HepG2 (cell line): ENCODE results near the gene LDLRAD4. TPM values are rescaled to one million over a fixed set of nuclear protein-coding genes. Genes with fewer than 3 reads are reported as not detected.

Experiments
- ATAC-seq: fragments of 200-7000 bp; cut with Tn5 transposase; 3 replicates; pipeline ENCODE4 v1.9.1; 2020; ENCODE audit warnings: mild to moderate bottlenecking, moderate library complexity
- BruUV-seq: library from RNA; stranded (reverse); fragments of 400-500 nt; replicated peaks from 2 replicates; lab custom pipeline; 2021; lab: Mats Ljungman, UMichigan
- CTCF ChIA-PET: fragments of 300-600 bp; formaldehyde crosslinking; extraction: SDS; loops from one replicate; lab custom pipeline; 2021; ENCODE audit warnings: low total read pairs, inconsistent platforms, low intra/inter-chr PET ratio; lab: Yijun Ruan, JAX
- POLR2A ChIA-PET: fragments of 350-600 bp; sonication (Branson Sonifier 250); formaldehyde crosslinking; loops from one replicate; lab custom pipeline; 2020; ENCODE audit warnings: antibody characterized with exemption, inconsistent platforms; lab: Yijun Ruan, JAX
- DNase-seq: peaks from one replicate; pipeline ENCODE4 v3.0.0-alpha.2; 2015; ENCODE audit warnings: low spot score
- FAIRE-seq: peaks from 3 replicates; lab custom pipeline; 2011; peaks lifted over from hg19 to GRCh38; lab: Jason Lieb, UNC
- H2AFZ ChIP-seq: one replicate; pipeline ENCODE4 v1.6.1; 2011; ENCODE audit warnings: low read length, inconsistent platforms
- H3K27ac ChIP-seq: fragments of 300-600 bp; 3 replicates; pipeline ENCODE4 v1.8.0; 2011; ENCODE audit warnings: mixed run types, mild to moderate bottlenecking, mixed read lengths, low read length, inconsistent platforms; ENCODE audit not compliant: insufficient read depth; ENCODE audit errors: extremely low read length
- H3K27me3 ChIP-seq, 2 experiments: fragments of 200-600 bp in 1 of 2; 2 replicates in 1 of 2; 3 replicates in 1 of 2; pipeline versions ENCODE4 v1.6.0 to v1.8.0; 2011; ENCODE audit warnings: low read length in 2 of 2, mild to moderate bottlenecking in 2 of 2, moderate library complexity in 2 of 2, inconsistent platforms in 1 of 2; ENCODE audit not compliant: insufficient read depth in 2 of 2, control insufficient read depth in 1 of 2
- H3K36me3 ChIP-seq, 2 experiments: fragments of 200-600 bp in 1 of 2; replicated peaks in 1 of 2; 2 replicates in 1 of 2; 3 replicates in 1 of 2; pipeline versions ENCODE4 v1.5.1 to v1.8.0; 2011; ENCODE audit warnings: low read length in 2 of 2, inconsistent platforms in 1 of 2; ENCODE audit not compliant: insufficient read depth in 2 of 2, control insufficient read depth in 1 of 2
- H3K4me1 ChIP-seq: 2 replicates; pipeline ENCODE4 v1.5.1; 2012; ENCODE audit warnings: low read length, inconsistent platforms; ENCODE audit not compliant: insufficient read depth
- H3K4me2 ChIP-seq: 2 replicates; pipeline ENCODE4 v1.6.0; 2011; ENCODE audit warnings: low read depth, low read length, inconsistent platforms
- H3K4me3 ChIP-seq, 3 experiments: fragments of 200-600 bp in 1 of 3; sonication (generic), shearing (Covaris generic) in 1 of 3; replicated peaks in 1 of 3; 2 replicates each; pipeline ENCODE4 v1.5.1; 2011 to 2016; ENCODE audit warnings: low read length in 3 of 3, inconsistent platforms in 2 of 3, low read depth in 2 of 3, mild to moderate bottlenecking in 2 of 3, control low read depth in 1 of 3, mixed read lengths in 1 of 3; ENCODE audit not compliant: insufficient read depth in 1 of 3
- H3K79me2 ChIP-seq: one replicate; pipeline ENCODE4 v1.6.1; 2011; ENCODE audit warnings: low read length, inconsistent platforms; ENCODE audit not compliant: insufficient read depth
- H3K9ac ChIP-seq: 2 replicates; pipeline ENCODE4 v1.6.0; 2011; ENCODE audit warnings: mild to moderate bottlenecking, low read depth, low read length, inconsistent platforms; ENCODE audit not compliant: insufficient read depth
- H3K9me3 ChIP-seq: 2 replicates; pipeline ENCODE4 v1.5.1; 2012; ENCODE audit warnings: mild to moderate bottlenecking, low read length
- H4K20me1 ChIP-seq: 2 replicates; pipeline ENCODE4 v1.6.0; 2011; ENCODE audit warnings: inconsistent platforms, mild to moderate bottlenecking, low read length, moderate library complexity; ENCODE audit not compliant: insufficient read depth
- BATF2 ChIP-seq: sonication (generic); formaldehyde crosslinking; IDR thresholded peaks from 2 replicates; pipeline ENCODE4 v1.8.0; 2022; ENCODE audit warnings: mild to moderate bottlenecking, missing genetic modification reagents, moderate library complexity
- HES4 ChIP-seq: sonication (generic); formaldehyde crosslinking; IDR thresholded peaks from 2 replicates; pipeline ENCODE4 v1.9.0; 2021; ENCODE audit warnings: mild to moderate bottlenecking, missing genetic modification reagents, borderline replicate concordance
- KDM5B ChIP-seq: sonication (generic); formaldehyde crosslinking; IDR thresholded peaks from 2 replicates; pipeline ENCODE4 v1.4.0; 2020; ENCODE audit warnings: missing genetic modification reagents, mild to moderate bottlenecking, borderline replicate concordance
- RFX3 ChIP-seq: IDR thresholded peaks from 2 replicates; pipeline ENCODE4 v1.6.1; 2016; ENCODE audit warnings: missing biosample characterization, missing genetic modification reagents
- SP140L ChIP-seq: sonication (generic); formaldehyde crosslinking; IDR thresholded peaks from 2 replicates; pipeline ENCODE4 v1.4.0; 2020; ENCODE audit warnings: missing genetic modification reagents, borderline replicate concordance
- ZBTB33 ChIP-seq: sonication (generic); formaldehyde crosslinking; IDR thresholded peaks from 2 replicates; pipeline ENCODE4 v1.4.0; 2020; ENCODE audit warnings: missing genetic modification reagents
- ZFP41 ChIP-seq: sonication (generic); formaldehyde crosslinking; IDR thresholded peaks from 2 replicates; pipeline ENCODE4 v1.4.0; 2020; ENCODE audit warnings: mild to moderate bottlenecking, missing genetic modification reagents, borderline replicate concordance
- ZNF282 ChIP-seq: fragments of 450-650 bp; IDR thresholded peaks from 2 replicates; pipeline ENCODE4 v1.6.1; 2018; ENCODE audit not compliant: partially characterized antibody
- ZNF552 ChIP-seq: sonication (generic); formaldehyde crosslinking; IDR thresholded peaks from 2 replicates; pipeline ENCODE4 v1.9.0; 2022; ENCODE audit warnings: missing genetic modification reagents, mild to moderate bottlenecking, borderline replicate concordance
- ZNF598 ChIP-seq: sonication (generic); formaldehyde crosslinking; IDR thresholded peaks from 2 replicates; pipeline ENCODE4 v1.5.1; 2020; ENCODE audit warnings: mild to moderate bottlenecking, missing genetic modification reagents, borderline replicate concordance
- ZSCAN12 ChIP-seq: sonication (generic); formaldehyde crosslinking; IDR thresholded peaks from 2 replicates; pipeline ENCODE4 v1.9.0; 2021; ENCODE audit warnings: mild to moderate bottlenecking, missing genetic modification reagents
- ZSCAN20 ChIP-seq: sonication (generic); formaldehyde crosslinking; IDR thresholded peaks from 2 replicates; pipeline ENCODE4 v1.4.0; 2020; ENCODE audit warnings: missing genetic modification reagents, mild to moderate bottlenecking, borderline replicate concordance
- WGBS: methylation state at CpG from one replicate; pipeline ENCODE4 v1.1.6; 2017; ENCODE audit warnings: low lambda C conversion rate; 5-methylcytosine and 5-hydroxymethylcytosine counted together
- in situ Hi-C: cut with HindIII; loops from 2 replicates; pipeline ENCODE4 v1.10.0; 2017; ENCODE audit warnings: low pct_unique_long_range_greater_than_20kb; ENCODE audit not compliant: extremely low pct_ligation_motif_present
- intact Hi-C: fragments of 100-400 bp; cut with micrococcal nuclease; formaldehyde crosslinking; loops from one replicate; pipeline ENCODE4 v1.10.0; 2022; ENCODE audit not compliant: unreplicated experiment
- polyA plus RNA-seq, 8 experiments: library from polyadenylated mRNA; depleted of rRNA in 3 of 8; stranded (reverse) in 7 of 8; unstranded in 1 of 8; fragments of >200 nt; fragmentation: Illumina TruSeq in 4 of 8; extraction: Trizol in 4 of 8; gene quantifications; 2 replicates each; pipeline versions ENCODE4 v1.2.1 to v1.2.3, GENCODE V29; 2011 to 2016; ENCODE audit warnings: low read depth in 4 of 8, missing spikeins in 1 of 8, mixed read lengths in 1 of 8; ENCODE audit not compliant: insufficient read depth in 1 of 8
- total RNA-seq, 5 experiments: library from RNA; depleted of rRNA; stranded (reverse); fragments of >200 nt; fragmentation: Illumina TruSeq; extraction: Trizol; gene quantifications; 2 replicates each; pipeline ENCODE4 v1.2.3, GENCODE V29; 2016; ENCODE audit warnings: low read depth in 1 of 5

Gene LDLRAD4
- total and polyA plus RNA-seq, 2 of the 13 experiments (the other 11 are each of a cell fraction or from before 2014, with no cell fraction given): 13.6 to 20.9 TPM

DNA sequence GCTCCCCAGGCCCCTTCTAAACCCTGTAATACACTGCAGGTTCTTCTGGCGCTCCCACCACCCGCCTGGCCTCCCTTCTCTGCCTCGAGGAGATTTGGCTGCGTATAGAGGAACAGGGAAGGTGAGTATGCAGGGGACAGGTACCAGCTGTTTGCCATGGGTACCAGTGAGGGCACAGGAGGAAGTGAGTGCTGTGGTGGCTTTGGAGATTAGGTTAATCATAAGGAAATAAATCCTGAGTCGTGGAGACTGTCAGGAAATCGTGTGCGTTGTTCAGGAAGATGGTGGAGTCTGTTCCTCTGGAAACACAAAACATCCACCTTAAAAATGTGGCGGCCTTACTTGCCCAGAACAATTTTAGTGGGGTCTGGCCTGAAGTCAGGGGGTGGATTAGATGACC, 277.4 kb downstream of the LDLRAD4 start (continued):
- TF ChIP-seq ZBTB33 (CRISPR knock-in tag) (no peak), HES4 (CRISPR knock-in tag) (no peak), ZSCAN20 (CRISPR knock-in tag) (no peak), ZNF552 (CRISPR knock-in tag) (no peak), SP140L (no peak), ZSCAN12 (CRISPR knock-in tag) (no peak)

DNA sequence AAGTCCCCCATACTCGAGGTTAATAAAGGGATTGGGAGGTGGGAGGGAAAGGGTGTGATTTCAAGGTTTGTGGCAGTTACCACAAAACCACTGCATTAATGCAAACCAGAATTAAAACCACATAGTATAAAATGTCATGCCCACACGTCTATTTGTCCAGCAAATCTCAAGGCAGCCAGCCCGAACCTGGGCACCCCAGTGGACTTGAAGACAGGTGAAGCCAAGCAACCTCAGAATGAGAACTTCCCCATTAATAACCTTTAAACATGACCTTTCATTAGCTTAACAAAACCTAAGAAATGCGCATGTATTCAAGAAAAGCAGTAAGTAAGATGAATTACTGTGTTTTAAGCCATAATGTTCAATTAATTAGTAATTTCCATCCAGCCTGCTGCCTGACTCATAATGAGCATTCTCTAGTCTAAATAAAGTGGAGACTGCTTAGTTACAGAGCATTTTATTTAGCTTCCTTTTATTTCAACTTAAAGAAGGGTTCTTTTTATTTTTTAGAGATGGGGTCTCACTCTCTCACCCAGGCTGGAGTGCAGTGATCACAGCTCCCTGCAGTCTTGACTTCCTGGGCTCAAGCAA, 278.2 kb downstream of the LDLRAD4 start:
- peaks cover 0 to 10% of the 10 kb centered on the region in 2 experiments; a peak in 2 of 5 replicates for H3K36me3 ChIP-seq
- peaks cover 9% of the 10 kb centered on the region; the same call in 1 of the 2 replicates for H3K9me3 ChIP-seq
- POLR2A ChIA-PET: no interaction called here
- intact Hi-C loops (no loop called here), in situ Hi-C loops (no loop called here)
- no peak for ATAC-seq
- no TSS peak for BruUV-seq
- no peak for DNase-seq
- WGBS: 90% methylated on average over 4 of the region's 4 CpGs
- no peak overlapping the region for H3K4me3 ChIP-seq
- no peak overlapping the region for H3K27ac ChIP-seq
- no peak overlapping the region for H3K4me2 ChIP-seq
- CTCF ChIA-PET: no interaction called here
- H2AFZ ChIP-seq: no peak overlapping the region
- no peaks in the 10 kb centered on the region for H3K79me2 ChIP-seq
- no peak overlapping the region for H3K9ac ChIP-seq
- TF ChIP-seq ZFP41 (CRISPR knock-in tag) (no peak), ZNF598 (no peak), ZNF282 (no peak), BATF2 (no peak), RFX3 (CRISPR knock-in tag) (no peak), KDM5B (CRISPR knock-in tag) (no peak)
- peaks cover 11% of the 10 kb centered on the region for H3K4me1 ChIP-seq
- no peak for FAIRE-seq
- no peaks in the 10 kb centered on the region for H4K20me1 ChIP-seq
- no peaks in the 10 kb centered on the region for H3K27me3 ChIP-seq
